ENCODE data around the gene LCORL.

DNA sequence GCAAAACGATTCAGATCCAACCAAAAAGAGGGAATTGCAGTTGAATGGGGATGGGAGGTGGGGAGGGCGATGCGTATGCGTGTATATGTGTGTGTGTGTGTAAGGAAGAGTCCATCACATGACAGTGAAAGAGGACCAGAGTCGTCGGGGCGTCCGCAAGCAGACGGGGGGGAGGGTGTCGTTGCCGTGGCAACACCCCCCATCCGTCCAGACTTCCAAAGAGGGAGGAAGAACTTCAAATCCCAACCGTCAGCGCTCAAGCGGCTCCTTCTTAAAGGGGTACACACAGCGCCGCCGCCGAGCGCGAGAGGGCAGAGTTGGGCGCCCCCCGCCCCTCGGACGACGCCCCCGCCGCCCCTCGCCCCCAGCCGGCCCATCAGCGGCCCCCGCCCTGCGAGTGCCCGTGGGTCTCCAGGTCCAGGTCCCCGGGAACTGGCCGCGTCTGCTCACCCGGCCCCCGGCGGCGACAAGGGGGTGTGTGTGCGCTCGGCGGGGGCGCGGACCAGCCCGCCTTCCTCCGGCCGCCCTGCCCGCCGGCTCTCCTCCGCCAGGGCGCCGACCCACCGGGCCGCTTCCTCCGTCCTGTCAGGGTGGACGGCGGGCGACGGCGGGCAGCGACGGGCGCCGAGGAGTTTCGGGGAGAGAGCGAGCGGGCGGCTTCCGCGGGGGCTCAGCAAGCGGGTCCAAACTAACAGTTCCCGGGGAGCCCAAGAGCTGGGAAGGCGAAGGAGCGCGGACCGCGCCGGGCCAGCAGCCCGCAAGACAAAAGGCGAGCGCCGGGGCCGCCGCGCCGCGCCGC, 685 bp downstream of the LCORL start:
- TF ChIP-seq, protein P1, sequence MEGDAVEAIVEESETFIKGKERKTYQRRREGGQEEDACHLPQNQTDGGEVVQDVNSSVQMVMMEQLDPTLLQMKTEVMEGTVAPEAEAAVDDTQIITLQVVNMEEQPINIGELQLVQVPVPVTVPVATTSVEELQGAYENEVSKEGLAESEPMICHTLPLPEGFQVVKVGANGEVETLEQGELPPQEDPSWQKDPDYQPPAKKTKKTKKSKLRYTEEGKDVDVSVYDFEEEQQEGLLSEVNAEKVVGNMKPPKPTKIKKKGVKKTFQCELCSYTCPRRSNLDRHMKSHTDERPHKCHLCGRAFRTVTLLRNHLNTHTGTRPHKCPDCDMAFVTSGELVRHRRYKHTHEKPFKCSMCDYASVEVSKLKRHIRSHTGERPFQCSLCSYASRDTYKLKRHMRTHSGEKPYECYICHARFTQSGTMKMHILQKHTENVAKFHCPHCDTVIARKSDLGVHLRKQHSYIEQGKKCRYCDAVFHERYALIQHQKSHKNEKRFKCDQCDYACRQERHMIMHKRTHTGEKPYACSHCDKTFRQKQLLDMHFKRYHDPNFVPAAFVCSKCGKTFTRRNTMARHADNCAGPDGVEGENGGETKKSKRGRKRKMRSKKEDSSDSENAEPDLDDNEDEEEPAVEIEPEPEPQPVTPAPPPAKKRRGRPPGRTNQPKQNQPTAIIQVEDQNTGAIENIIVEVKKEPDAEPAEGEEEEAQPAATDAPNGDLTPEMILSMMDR (IDR thresholded peaks at IDR 0.05), result no peak
- no peak for TF ChIP-seq POLR2A (IDR thresholded peaks at IDR 0.05)
